ENCODE results near the gene SUMO3. TPM values are rescaled to one million over a fixed set of nuclear protein-coding genes. Genes with fewer than 3 reads are reported as not detected.

Gene SUMO3
- total and polyA plus RNA-seq, 10 of the 15 experiments (the other 5 are each of a cell fraction or from before 2014, with no cell fraction given) = 14.3 to 164 (median 89.9) TPM

GRCh38 chr21:44763451-44764318 lies 54.2 kb downstream of the SUMO3 start:
- ChIA-PET SMC1A (ENCODE audit: uncharacterized antibody, unreplicated experiment) (no interaction called here), POLR2A (no interaction called here), RAD21 (ENCODE audit: unreplicated experiment) (no interaction called here), CTCF (no interaction called here)
- FAIRE-seq (no peak), DNase-seq (ENCODE audit: low read depth, low spot score) (no peak), ATAC-seq (no peak)
- no peaks in the 10 kb centered on the region for H4K20me1 ChIP-seq (ENCODE audit: control insufficient read depth, insufficient read depth)
- in situ Hi-C loops (cut with MboI) = no loop called here
- H3K9ac ChIP-seq (ENCODE audit: control insufficient read depth, insufficient read depth, low read length) = no peak overlapping the region
- WGBS (ENCODE audit: insufficient coverage, insufficient replicate concordance, low lambda C conversion rate, missing lambda C conversion rate) = 62% methylated on average over 20 of the region's 25 CpGs
- H3K27ac ChIP-seq (ENCODE audit: control insufficient read depth, insufficient read depth) = no peak overlapping the region
- no peaks in the 10 kb centered on the region for H3K9me3 ChIP-seq (replicated peaks; ENCODE audit: control insufficient read depth, insufficient read depth, low read length)
- TF ChIP-seq BCL3 (IDR thresholded peaks at IDR 0.05; ENCODE audit: borderline replicate concordance, insufficient read depth, low read depth, low read length, poor library complexity, severe bottlenecking) (no peak), EED (IDR thresholded peaks at IDR 0.05; ENCODE audit: low read depth) (no peak), HDAC2 (IDR thresholded peaks at IDR 0.05) (no peak), KAT2A (conservative IDR thresholded peaks at IDR 0.05; ENCODE audit: control insufficient read depth, low read depth, low read length) (no peak), BHLHE40 (IDR thresholded peaks at IDR 0.05; ENCODE audit: borderline replicate concordance in 1 of 2, low read depth in 2 of 2, low read length in 1 of 2) (no peak), MXI1 (IDR thresholded peaks at IDR 0.05; ENCODE audit: low read depth, low read length) (no peak), IRF3 (IDR thresholded peaks at IDR 0.05) (no peak), USF1 (IDR thresholded peaks at IDR 0.05; ENCODE audit: borderline replicate concordance, extremely low read length, insufficient read depth, low read depth, low read length) (no peak), PKNOX1 (IDR thresholded peaks at IDR 0.05) (no peak), CHD4 (IDR thresholded peaks at IDR 0.05) (no peak), IRF4 (IDR thresholded peaks at IDR 0.05; ENCODE audit: low read depth, low read length) (no peak), HDGF (IDR thresholded peaks at IDR 0.05) (no peak), PML (IDR thresholded peaks at IDR 0.05; ENCODE audit: low read length) (no peak), PBX3 (IDR thresholded peaks at IDR 0.05; ENCODE audit: insufficient replicate concordance, low read depth, low read length) (no peak)
- intact Hi-C loops (cut with micrococcal nuclease; ENCODE audit: unreplicated experiment) = no loop called here
- no peak overlapping the region for H3K4me2 ChIP-seq (ENCODE audit: control insufficient read depth, insufficient read depth)
- H3K36me3 ChIP-seq (ENCODE audit: control insufficient read depth in 2 of 2, insufficient read depth in 2 of 2, low read length in 1 of 2) = peaks cover 0 to 3% of the 10 kb centered on the region in 2 experiments; a peak in 2 of 4 replicates
- H2AFZ ChIP-seq (ENCODE audit: control insufficient read depth, low read depth, low read length) = no peak overlapping the region
- no peak overlapping the region for H3K4me3 ChIP-seq
- no peaks in the 10 kb centered on the region; the same call in 1 of the 2 replicates for H3K4me1 ChIP-seq (ENCODE audit: control insufficient read depth, insufficient read depth, low read length)
- BruUV-seq (replicated peaks) = no TSS peak
- H3K79me2 ChIP-seq (ENCODE audit: control insufficient read depth, insufficient read depth, low read length) = no peaks in the 10 kb centered on the region
- no peaks in the 10 kb centered on the region for H3K27me3 ChIP-seq (replicated peaks in 1 of 2; ENCODE audit: control insufficient read depth in 2 of 2, insufficient read depth in 2 of 2, low read length in 1 of 2)
